ENCODE results near the gene DYNC2H1.
"Not testable (repeated sequence)": the region's sequence is repeated elsewhere in the genome, so short reads cannot be mapped to it uniquely, and the experiment has no call there.

Gene DYNC2H1

GRCh38 chr11:103108933-103109817 lies at the start of gene DYNC2H1:
Gene DYNC2H1 (plus strand): TSS chr11:103109426. CDS start chr11:103109575, 149 bp downstream.
- peak; percentile 81 for DNase-seq (ENCODE audit: low read depth)

DNA sequence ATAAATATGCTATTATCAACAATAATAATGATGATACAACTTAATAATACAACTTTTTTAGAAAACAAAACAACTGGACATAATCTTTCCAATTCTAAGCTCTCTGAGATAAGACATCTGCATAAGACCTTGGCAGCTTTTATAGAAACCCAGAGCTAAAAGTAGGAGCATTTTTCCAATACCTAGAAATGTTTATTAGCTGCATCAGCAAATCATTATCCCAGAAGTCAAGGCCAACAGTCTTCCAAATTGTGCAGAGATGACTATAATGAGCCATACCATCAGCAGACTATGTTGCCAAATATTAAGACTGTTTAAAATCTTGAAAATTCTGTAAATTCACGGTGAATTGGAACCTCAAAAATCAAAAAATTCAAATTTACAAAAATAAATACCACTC lies 47.6 kb upstream of the DYNC2H1 start:
- no peak for DNase-seq (ENCODE audit: low read depth)

- no peak for DNase-seq (ENCODE audit: low read depth)
Observed at GRCh38 chr11:103067118-103067517, 42.1 kb upstream of the DYNC2H1 start.

GRCh38 chr11:103069367-103069766 lies 39.9 kb upstream of the DYNC2H1 start:
- DNase-seq (ENCODE audit: low read depth) = no peak

DNA sequence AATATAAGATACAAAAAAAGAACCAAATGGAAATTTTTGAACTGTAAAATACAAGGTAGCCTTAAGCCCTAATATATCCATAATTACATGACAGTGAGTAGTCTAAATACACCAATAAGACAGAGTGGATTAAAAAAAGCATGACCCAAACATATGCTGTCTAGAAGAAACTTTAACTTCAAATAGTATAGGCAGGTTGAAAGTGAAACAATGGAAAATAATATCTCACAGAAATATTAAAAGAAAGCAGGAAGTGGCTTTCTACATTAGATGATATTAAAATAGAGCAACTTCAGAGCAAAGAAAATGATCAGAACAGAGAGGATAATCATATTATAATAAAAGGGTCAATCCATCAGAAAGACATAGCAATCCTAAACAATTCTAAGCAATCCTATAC lies 39.1 kb upstream of the DYNC2H1 start:
- DNase-seq (ENCODE audit: low read depth) = no peak

- no peak for DNase-seq (ENCODE audit: low read depth)
Observed at GRCh38 chr11:103071008-103071407, 38.2 kb upstream of the DYNC2H1 start.

GRCh38 chr11:103076361-103076760 lies 32.9 kb upstream of the DYNC2H1 start:
- DNase-seq (ENCODE audit: low read depth) = no peak

- no peak for DNase-seq (ENCODE audit: low read depth)
Observed at GRCh38 chr11:103077554-103077953, 31.7 kb upstream of the DYNC2H1 start.

DNA sequence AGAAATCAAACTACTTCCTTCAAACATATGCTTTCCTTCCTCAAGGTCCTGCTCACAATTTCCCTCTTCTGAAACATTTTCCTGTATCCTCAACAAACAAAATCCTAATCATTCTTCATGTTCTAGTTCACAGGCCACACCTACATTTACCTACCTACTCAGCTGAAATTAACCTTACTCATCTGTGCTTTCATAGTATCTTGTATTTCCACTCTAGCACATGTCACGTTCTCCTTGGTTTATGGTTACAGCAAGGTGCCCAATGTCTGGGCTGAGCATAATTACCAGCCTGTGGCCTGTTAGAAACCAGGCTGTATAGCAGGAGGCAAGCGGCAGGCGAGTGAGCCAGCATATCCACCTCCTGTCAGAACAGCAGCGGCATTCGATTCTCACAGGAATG lies 30.5 kb upstream of the DYNC2H1 start:
- no peak for DNase-seq (ENCODE audit: low read depth)

DNA sequence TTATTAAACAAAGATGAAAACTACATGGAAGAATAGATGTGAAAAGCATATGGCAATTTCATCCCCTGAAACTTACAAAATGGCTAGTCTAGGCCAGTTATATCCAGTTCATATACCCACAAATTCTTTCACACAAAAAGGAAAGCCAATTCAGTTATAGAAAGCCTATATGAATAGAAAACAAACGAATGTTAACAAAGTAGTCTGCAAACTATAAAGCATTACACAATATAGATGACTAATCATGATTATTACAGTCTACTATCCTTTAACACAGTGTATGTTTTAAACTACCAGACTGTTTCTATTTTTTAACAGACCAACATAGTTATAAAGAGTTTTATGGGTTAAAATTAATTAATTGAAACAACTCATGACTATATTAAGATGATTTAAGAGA lies 29.4 kb upstream of the DYNC2H1 start:
- DNase-seq (ENCODE audit: low read depth) = no peak

GRCh38 chr11:103085758-103086365 lies 23.4 kb upstream of the DYNC2H1 start:
- no peak for DNase-seq (ENCODE audit: low read depth)

GRCh38 chr11:103086461-103086860 lies 22.8 kb upstream of the DYNC2H1 start:
- no peak for DNase-seq (ENCODE audit: low read depth)

- no peak for DNase-seq (ENCODE audit: low read depth)
Observed at GRCh38 chr11:103091064-103091800, 18.0 kb upstream of the DYNC2H1 start.

DNA sequence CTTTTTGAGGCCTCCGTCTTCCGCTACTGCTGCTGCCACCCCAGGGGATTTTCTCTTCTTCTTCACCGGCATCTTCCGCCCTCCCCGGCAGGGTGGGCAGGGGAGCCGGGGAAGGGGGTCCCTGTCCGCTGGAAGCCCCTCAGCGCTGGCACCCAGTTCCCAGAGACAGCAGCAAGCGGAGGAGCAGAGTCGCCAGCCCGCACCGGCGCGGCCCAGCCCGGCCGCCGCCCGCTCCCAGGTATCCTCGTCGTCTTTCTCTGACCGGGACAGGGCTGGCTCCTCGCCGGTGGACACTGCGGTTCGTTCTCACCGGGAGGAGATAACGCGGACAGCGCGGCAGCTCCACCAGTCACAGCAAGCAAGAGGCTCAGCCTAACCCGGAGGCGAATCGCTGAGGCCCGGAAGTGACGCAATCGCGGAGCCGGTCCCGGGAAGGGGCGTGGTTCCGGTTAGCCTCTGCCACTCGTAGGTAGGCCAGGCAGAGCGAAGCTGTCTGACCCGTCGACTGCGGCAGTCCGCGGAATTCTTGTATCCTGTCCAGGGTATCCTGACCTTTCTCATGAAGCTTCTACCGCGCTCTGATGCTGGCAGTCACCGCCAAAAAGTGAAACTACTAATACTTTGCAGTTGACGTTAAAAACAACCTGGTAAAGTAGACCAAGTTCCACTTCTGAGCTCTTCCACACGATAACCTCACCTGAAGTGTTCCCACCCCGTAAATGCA lies 17.3 kb upstream of the DYNC2H1 start, which contains the start of gene DCUN1D5:
DCUN1D5 (minus strand) TSS at position 360 of the 724 bp plus-strand sequence; CDS start at position 72, 288 bp downstream.
- peak; percentile 74 for DNase-seq (ENCODE audit: low read depth)

GRCh38 chr11:103097279-103097678 lies 11.9 kb upstream of the DYNC2H1 start:
- DNase-seq (ENCODE audit: low read depth) = no peak

- no peak for DNase-seq (ENCODE audit: low read depth)
Observed at GRCh38 chr11:103109818-103110388, 677 bp downstream of the DYNC2H1 start.

DNA sequence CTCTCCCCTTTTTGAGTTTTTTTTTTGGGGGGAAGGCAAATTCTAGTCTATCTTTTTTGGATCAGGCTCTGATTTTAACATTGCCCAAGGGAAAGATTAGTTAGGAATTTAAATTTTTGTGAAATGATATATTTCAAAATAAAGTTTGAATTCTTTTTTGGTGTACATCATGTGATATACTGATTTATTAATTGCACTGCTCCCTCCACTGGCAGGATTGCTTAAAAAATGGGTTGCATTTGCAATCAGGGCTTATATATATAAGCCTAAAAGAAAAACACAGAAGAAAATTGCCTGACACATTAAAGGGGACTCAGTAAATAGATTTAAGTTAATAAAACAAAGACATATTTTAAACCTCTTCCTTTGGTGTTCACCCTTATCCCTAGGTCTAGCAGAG lies 1.2 kb downstream of the DYNC2H1 start:
- DNase-seq (ENCODE audit: low read depth) = no peak

- no peak for DNase-seq (ENCODE audit: low read depth)
Observed at GRCh38 chr11:103111400-103111799, 2.2 kb downstream of the DYNC2H1 start.

GRCh38 chr11:103112364-103112763 lies 3.1 kb downstream of the DYNC2H1 start:
- no peak for DNase-seq (ENCODE audit: low read depth)

DNA sequence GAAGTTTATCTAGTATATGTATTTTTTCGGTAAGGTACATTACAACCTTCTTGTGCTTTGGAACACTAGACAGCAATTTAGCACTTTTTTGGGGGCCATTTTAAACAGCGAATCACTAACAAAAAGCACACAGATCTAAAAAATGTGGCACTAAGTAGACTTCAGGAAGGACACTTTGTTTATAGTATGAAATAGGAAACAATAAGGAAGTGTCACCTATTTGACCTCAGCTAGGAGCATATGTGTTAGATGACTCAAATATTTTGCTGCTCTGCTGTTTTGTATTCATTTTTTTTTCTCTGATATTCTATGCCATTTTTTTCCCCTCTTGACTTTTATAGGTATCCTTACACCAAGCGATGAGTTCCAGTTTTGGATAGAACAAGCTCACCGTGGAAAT lies 5.6 kb downstream of the DYNC2H1 start:
- no peak for DNase-seq (ENCODE audit: low read depth)

DNA sequence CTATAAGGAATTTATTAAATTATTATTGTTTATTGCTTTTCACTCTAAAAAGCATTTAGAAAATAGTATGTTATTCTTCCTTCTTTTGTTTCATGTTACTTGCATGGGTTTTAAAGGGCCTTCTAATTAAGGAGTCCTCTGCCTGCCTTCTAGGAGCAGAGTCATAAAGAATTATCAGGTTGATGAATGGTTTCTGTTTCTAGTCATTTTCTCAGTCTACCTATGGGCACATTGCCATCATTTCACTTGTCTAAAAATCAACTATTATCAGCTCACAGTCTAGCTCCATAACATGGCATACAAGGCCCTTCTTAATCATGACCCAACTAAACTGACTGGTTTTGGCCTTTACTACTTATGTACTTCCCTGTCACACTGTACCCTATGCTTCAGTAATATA lies 16.2 kb downstream of the DYNC2H1 start:
- DNase-seq (ENCODE audit: low read depth) = no peak

- not testable (repeated sequence) for DNase-seq (ENCODE audit: low read depth)
Observed at GRCh38 chr11:103141986-103142385, 32.8 kb downstream of the DYNC2H1 start.
